HCT116 (cell line): Measurements from ENCODE around the gene EYA4. TPM values are rescaled to one million over a fixed set of nuclear protein-coding genes. Genes with fewer than 3 reads are reported as not detected.

Experiments
- ATAC-seq: fragments of 200-7000 bp; cut with Tn5 transposase; 2 replicates; pipeline ENCODE4 v1.9.1; 2020; ENCODE audit warnings: mild to moderate bottlenecking, moderate library complexity
- BruUV-seq: library from RNA; stranded (reverse); fragments of 400-500 nt; replicated peaks from 2 replicates; lab custom pipeline; 2021; lab: Mats Ljungman, UMichigan
- CTCF ChIA-PET: fragments of 300-600 bp; sonication (Branson Sonifier 250); formaldehyde crosslinking; loops from one replicate; lab custom pipeline; 2021; ENCODE audit warnings: antibody characterized with exemption; lab: Charles Lee
- POLR2A ChIA-PET: fragments of 300-600, 350-600 bp; sonication (Branson Sonifier 250); formaldehyde crosslinking; loops from one replicate; lab custom pipeline; 2021; ENCODE audit warnings: antibody characterized with exemption; lab: Charles Lee
- RAD21 ChIA-PET, 2 experiments: fragments of 300-600 bp; sonication (Branson Sonifier 250); formaldehyde crosslinking; loops; one replicate each; lab custom pipeline; 2023; ENCODE audit warnings: low total read pairs in 2 of 2; ENCODE audit not compliant: uncharacterized antibody in 2 of 2, unreplicated experiment in 2 of 2, low non-redundant PET in 1 of 2; lab: Charles Lee
- DNase-seq: peaks from one replicate; pipeline ENCODE4 v3.0.0-alpha.2; 2010; ENCODE audit warnings: low read depth, low spot score
- H2AFZ ChIP-seq: fragments of 200-600 bp; shearing (Covaris generic), sonication (generic); 2 replicates; pipeline ENCODE4 v1.6.1; 2017; ENCODE audit warnings: low read depth, mixed run types, mixed read lengths, antibody characterized with exemption, low read length; ENCODE audit not compliant: poor library complexity, severe bottlenecking
- H3K27ac ChIP-seq: 2 replicates; pipeline ENCODE4 v1.5.1; 2012; ENCODE audit warnings: low read depth, low read length
- H3K27me3 ChIP-seq: fragments of 200-600 bp; sonication (generic); 2 replicates; pipeline ENCODE4 v1.6.1; 2016; ENCODE audit warnings: mixed run types, low read length, mixed read lengths; ENCODE audit not compliant: insufficient read depth
- H3K36me3 ChIP-seq, 2 experiments: fragments of 200-500 bp in 1 of 2; fragments of 200-600 bp in 1 of 2; sonication (Bioruptor generic) in 1 of 2; sonication (generic) in 1 of 2; 2 replicates each; pipeline versions ENCODE4 v1.5.1 to v1.6.1; 2014 to 2016; ENCODE audit warnings: low read length in 2 of 2, inconsistent platforms in 1 of 2, mixed read lengths in 1 of 2, mixed run types in 1 of 2; ENCODE audit not compliant: insufficient read depth in 2 of 2, control insufficient read depth in 1 of 2
- H3K4me1 ChIP-seq, 2 experiments: fragments of 200-600 bp in 1 of 2; sonication (generic) in 1 of 2; 2 replicates each; pipeline versions ENCODE4 v1.5.1 to v1.6.1; 2012 to 2017; ENCODE audit warnings: low read length in 2 of 2, inconsistent platforms in 1 of 2, mild to moderate bottlenecking in 1 of 2, mixed read lengths in 1 of 2, mixed run types in 1 of 2, moderate library complexity in 1 of 2; ENCODE audit not compliant: insufficient read depth in 2 of 2, control insufficient read depth in 1 of 2
- H3K4me2 ChIP-seq: fragments of 200-600 bp; sonication (generic); 2 replicates; pipeline ENCODE4 v1.6.1; 2017; ENCODE audit warnings: mixed run types, low read length, mixed read lengths
- H3K4me3 ChIP-seq, 2 experiments: fragments of 200-600 bp in 1 of 2; sonication (generic) in 1 of 2; replicated peaks in 1 of 2; 2 replicates each; pipeline ENCODE4 v1.5.1; 2011 to 2016; ENCODE audit warnings: low read length in 2 of 2, control low read depth in 1 of 2, low read depth in 1 of 2, mild to moderate bottlenecking in 1 of 2, mixed read lengths in 1 of 2, mixed run types in 1 of 2
- H3K79me2 ChIP-seq: fragments of 200-600 bp; sonication (generic); 2 replicates; pipeline ENCODE4 v1.6.1; 2017; ENCODE audit warnings: mild to moderate bottlenecking, mixed run types, low read length, moderate library complexity, mixed read lengths; ENCODE audit not compliant: insufficient read depth
- H3K9ac ChIP-seq: fragments of 200-600 bp; sonication (generic); 2 replicates; pipeline ENCODE4 v1.6.1; 2016; ENCODE audit warnings: low read length, mixed read lengths
- H3K9me2 ChIP-seq: fragments of 200-600 bp; sonication (generic), shearing (Covaris generic); 2 replicates; pipeline ENCODE4 v1.6.1; 2017; ENCODE audit warnings: mixed run types, mild to moderate bottlenecking, moderate library complexity; ENCODE audit not compliant: insufficient read depth
- H3K9me3 ChIP-seq, 2 experiments: fragments of 200-500 bp in 1 of 2; fragments of 200-600 bp in 1 of 2; sonication (Bioruptor generic) in 1 of 2; sonication (generic) in 1 of 2; 2 replicates each; pipeline ENCODE4 v1.6.1; 2014 to 2017; ENCODE audit warnings: low read length in 2 of 2, mixed read lengths in 2 of 2, inconsistent platforms in 1 of 2, low read depth in 1 of 2, mild to moderate bottlenecking in 1 of 2, mixed run types in 1 of 2, moderate library complexity in 1 of 2; ENCODE audit not compliant: control insufficient read depth in 1 of 2, insufficient read depth in 1 of 2
- H4K20me1 ChIP-seq: fragments of 200-600 bp; sonication (generic), shearing (Covaris generic); 2 replicates; pipeline ENCODE4 v1.6.1; 2017; ENCODE audit warnings: mixed run types, mild to moderate bottlenecking, moderate library complexity; ENCODE audit not compliant: insufficient read depth
- ATF3 ChIP-seq: IDR thresholded peaks from 2 replicates; pipeline ENCODE4 v1.6.1; 2012
- CBX3 ChIP-seq: IDR thresholded peaks from 2 replicates; pipeline ENCODE4 v1.6.1; 2012; ENCODE audit warnings: low read depth
- CEBPB ChIP-seq: IDR thresholded peaks from 2 replicates; pipeline ENCODE4 v1.6.1; 2012; ENCODE audit warnings: low read depth
- CTCF ChIP-seq, 3 experiments: fragments of 200-600 bp in 1 of 3; sonication (generic) in 1 of 3; IDR thresholded peaks in 2 of 3; conservative IDR thresholded peaks in 1 of 3; 2 replicates each; pipeline ENCODE4 v1.5.1; 2012 to 2017; ENCODE audit warnings: low read depth in 2 of 3, low read length in 2 of 3, antibody characterized with exemption in 1 of 3, borderline replicate concordance in 1 of 3, control low read depth in 1 of 3, mild to moderate bottlenecking in 1 of 3, mixed read lengths in 1 of 3, mixed run types in 1 of 3, moderate library complexity in 1 of 3; ENCODE audit not compliant: insufficient read depth in 1 of 3
- EGR1 ChIP-seq: IDR thresholded peaks from 2 replicates; pipeline ENCODE4 v1.6.1; 2012; ENCODE audit warnings: low read depth
- ELF1 ChIP-seq: IDR thresholded peaks from 2 replicates; pipeline ENCODE4 v1.6.1; 2012; ENCODE audit warnings: low read depth, borderline replicate concordance
- EZH2 ChIP-seq: fragments of 200-600 bp; sonication (generic); IDR thresholded peaks from 2 replicates; pipeline ENCODE4 v1.6.1; 2017; ENCODE audit warnings: antibody characterized with exemption, mixed run types
- FOSL1 ChIP-seq: IDR thresholded peaks from 2 replicates; pipeline ENCODE4 v1.6.1; 2012; ENCODE audit warnings: low read depth
- JUND ChIP-seq: IDR thresholded peaks from 2 replicates; pipeline ENCODE4 v1.6.1; 2012
- MAX ChIP-seq: IDR thresholded peaks from 2 replicates; pipeline ENCODE4 v1.6.1; 2012
- POLR2AphosphoS5 ChIP-seq: IDR thresholded peaks from 2 replicates; pipeline ENCODE4 v1.6.1; 2011; ENCODE audit warnings: mild to moderate bottlenecking, low read depth, low read length, moderate library complexity
- RAD21 ChIP-seq: IDR thresholded peaks from 2 replicates; pipeline ENCODE4 v1.6.1; 2012; ENCODE audit warnings: low read depth, mild to moderate bottlenecking
- REST ChIP-seq: IDR thresholded peaks from 2 replicates; pipeline ENCODE4 v1.6.1; 2012; ENCODE audit warnings: low read depth
- SIN3A ChIP-seq: IDR thresholded peaks from 2 replicates; pipeline ENCODE4 v1.6.1; 2012; ENCODE audit warnings: low read depth
- SP1 ChIP-seq: IDR thresholded peaks from 2 replicates; pipeline ENCODE4 v1.6.1; 2012; ENCODE audit warnings: low read depth
- TCF7L2 ChIP-seq: IDR thresholded peaks from 2 replicates; pipeline ENCODE4 v1.7.0; 2011; ENCODE audit warnings: borderline replicate concordance, inconsistent platforms; ENCODE audit not compliant: insufficient read depth, insufficient read length; ENCODE audit errors: extremely low read depth
- ZBTB33 ChIP-seq: IDR thresholded peaks from 2 replicates; pipeline ENCODE4 v1.6.1; 2011; ENCODE audit warnings: mild to moderate bottlenecking, low read length, moderate library complexity; ENCODE audit not compliant: insufficient replicate concordance; ENCODE audit errors: extremely low read depth
- ZFX ChIP-seq: fragments of 450-650 bp; IDR thresholded peaks from 2 replicates; pipeline ENCODE4 v1.6.1; 2017
- intact Hi-C: fragments of 100-400 bp; cut with micrococcal nuclease; formaldehyde crosslinking; loops from 2 replicates; pipeline ENCODE4 v1.10.0; 2022
- total RNA-seq: library from RNA; stranded (reverse); gene quantifications from one replicate; pipeline ENCODE4 v1.2.1, GENCODE V29; 2021; ENCODE audit not compliant: unreplicated experiment

The EYA4 gene
- total RNA-seq, 1 experiment from 2014 or later, result not detected

GRCh38 chr6:133259561-133259960 is 18.4 kb downstream of the EYA4 start:
- Histone ChIP-seq H3K79me2 (no peaks in the 10 kb centered on the region), H3K9ac (no peak overlapping the region), H3K4me3 (no peak overlapping the region), H4K20me1 (no peaks in the 10 kb centered on the region), H3K4me2 (no peak overlapping the region), H3K27ac (no peak overlapping the region), H3K36me3 (no peaks in the 10 kb centered on the region), H3K9me2 (no peaks in the 10 kb centered on the region)
- intact Hi-C loops, result no loop called here
- no peak for ATAC-seq
- ChIA-PET POLR2A (no interaction called here), CTCF (no interaction called here)
- no TSS peak for BruUV-seq
- TF ChIP-seq CTCF (IDR thresholded peaks at IDR 0.05 in 2 of 3, conservative IDR thresholded peaks at IDR 0.05 in 1 of 3; ENCODE audit: borderline replicate concordance in 1 of 3, insufficient read depth in 1 of 3, low read depth in 2 of 3, low read length in 2 of 3), result no peak
- no peak for TF ChIP-seq ZFX
- TF ChIP-seq RAD21, result no peak
- no peak for TF ChIP-seq ATF3
- TF ChIP-seq EGR1, result no peak
- no peak for TF ChIP-seq TCF7L2
- TF ChIP-seq CBX3, result no peak
- no peak for TF ChIP-seq MAX
- TF ChIP-seq CEBPB, result no peak
- TF ChIP-seq EZH2, result no peak
- TF ChIP-seq POLR2AphosphoS5, result no peak
- no peak for TF ChIP-seq REST
- no peak for TF ChIP-seq SIN3A
- TF ChIP-seq SP1, result no peak
- TF ChIP-seq ZBTB33, result no peak
- TF ChIP-seq ELF1, result no peak
- TF ChIP-seq JUND, result no peak
- no peak for TF ChIP-seq FOSL1
- TF ChIP-seq, all 23 proteins: peak for 0
- no peaks in the 10 kb centered on the region for H3K4me1 ChIP-seq
- RAD21 ChIA-PET, result no interaction called here
- DNase-seq, result no peak
- no peaks in the 10 kb centered on the region for H3K9me3 ChIP-seq
- H3K27me3 ChIP-seq, result 0 out of 2 replicates have a peak, but pooled peaks cover 4% of the 10 kb centered on the region
- H2AFZ ChIP-seq, result no peak overlapping the region
